B cell (primary cell): ENCODE data around the gene ANKRD66. TPM values are rescaled to one million over a fixed set of nuclear protein-coding genes. Genes with fewer than 3 reads are reported as not detected.

Experiments used
- ATAC-seq: fragments of 200-7000 bp; cut with Tn5 transposase; one replicate; pipeline ENCODE4 v1.10.0; 2021; ENCODE audit warnings: low read depth, mild to moderate bottlenecking, moderate number of reproducible peaks, moderate library complexity
- CTCF ChIA-PET: fragments of 350-600 bp; sonication (Branson Sonifier 250); formaldehyde crosslinking; loops from one replicate; lab custom pipeline; 2021; ENCODE audit warnings: antibody characterized with exemption, inconsistent platforms; lab: Charles Lee
- POLR2A ChIA-PET: fragments of 350-600 bp; sonication (Branson Sonifier 250); formaldehyde crosslinking; loops from one replicate; lab custom pipeline; 2021; ENCODE audit warnings: antibody characterized with exemption; lab: Charles Lee
- DNase-seq: peaks from one replicate; pipeline ENCODE4 v3.0.0; 2013
- H2AFZ ChIP-seq: 2 replicates; pipeline ENCODE4 v1.6.1; 2012; ENCODE audit warnings: mild to moderate bottlenecking, low read depth, low read length; ENCODE audit not compliant: insufficient read depth, poor library complexity, severe bottlenecking
- H3K27ac ChIP-seq, 2 donors: 1 replicate in 1 of 2; 2 replicates in 1 of 2; pipeline ENCODE4 v1.5.1; 2012 to 2013; ENCODE audit warnings: low read length in 2 of 2, mild to moderate bottlenecking in 2 of 2, moderate library complexity in 1 of 2
- H3K27me3 ChIP-seq, 4 experiments: fragments of 200-600 bp in 1 of 4; sonication (generic) in 1 of 4; replicated peaks in 1 of 4; 1 replicate in 2 of 4; 2 replicates in 2 of 4; pipeline versions ENCODE4 v1.6.1 to v1.7.0; 2013 to 2016; ENCODE audit warnings: low read length in 3 of 4, mild to moderate bottlenecking in 2 of 4, mixed read lengths in 1 of 4, moderate library complexity in 1 of 4; ENCODE audit not compliant: insufficient read depth in 4 of 4, control insufficient read depth in 3 of 4; ENCODE audit errors: control extremely low read depth in 1 of 4
- H3K36me3 ChIP-seq, 2 experiments: replicated peaks in 1 of 2; 1 replicate in 1 of 2; 2 replicates in 1 of 2; pipeline versions ENCODE4 v1.6.1 to v1.7.1; 2013; ENCODE audit warnings: low read length in 1 of 2; ENCODE audit not compliant: insufficient read depth in 2 of 2, control insufficient read depth in 1 of 2; ENCODE audit errors: control extremely low read depth in 1 of 2, extremely low read depth in 1 of 2
- H3K4me1 ChIP-seq, 2 donors: fragments of 200-600 bp in 1 of 2; sonication (generic) in 1 of 2; 1 replicate in 1 of 2; 2 replicates in 1 of 2; pipeline versions ENCODE4 v1.5.1 to v1.6.1; 2013 to 2017; ENCODE audit warnings: low read length in 2 of 2; ENCODE audit not compliant: control insufficient read depth in 2 of 2, insufficient read depth in 2 of 2
- H3K4me2 ChIP-seq: replicated peaks from 2 replicates; pipeline ENCODE3; 2012; ENCODE audit warnings: mild to moderate bottlenecking, low read depth, low read length; ENCODE audit not compliant: poor library complexity, severe bottlenecking
- H3K4me3 ChIP-seq, 5 experiments: fragments of 200-600 bp in 1 of 5; sonication (generic) in 1 of 5; 1 replicate in 3 of 5; 2 replicates in 2 of 5; pipeline versions ENCODE4 v1.5.1 to v1.7.0; 2011 to 2016; ENCODE audit warnings: low read length in 4 of 5, mild to moderate bottlenecking in 4 of 5, low read depth in 2 of 5, control low read depth in 1 of 5, moderate library complexity in 1 of 5; ENCODE audit not compliant: insufficient read depth in 1 of 5; ENCODE audit errors: control extremely low read depth in 1 of 5, extremely low read depth in 1 of 5
- H3K79me2 ChIP-seq: fragments of 200-600 bp; sonication (generic); one replicate; pipeline ENCODE4 v1.6.0; 2016; ENCODE audit warnings: low read length; ENCODE audit not compliant: control insufficient read depth, insufficient read depth
- H3K9ac ChIP-seq: fragments of 200-600 bp; sonication (generic); 2 replicates; pipeline ENCODE4 v1.6.1; 2017; ENCODE audit warnings: mild to moderate bottlenecking, low read length, moderate library complexity
- H3K9me3 ChIP-seq, 3 donors: one replicate each; pipeline versions ENCODE4 v1.6.1 to v1.7.1; 2013; ENCODE audit warnings: low read length in 2 of 3; ENCODE audit not compliant: control insufficient read depth in 2 of 3, insufficient read depth in 1 of 3; ENCODE audit errors: control extremely low read depth in 1 of 3
- H4K20me1 ChIP-seq: 2 replicates; pipeline ENCODE4 v1.6.0; 2012; ENCODE audit warnings: mild to moderate bottlenecking, low read length; ENCODE audit not compliant: insufficient read depth, control insufficient read depth, poor library complexity, severe bottlenecking
- H3K27ac Mint-ChIP-seq: one replicate; pipeline ENCODE4 v1.8.0; 2021; ENCODE audit warnings: mixed read lengths
- H3K27me3 Mint-ChIP-seq: one replicate; pipeline ENCODE4 v1.8.0; 2021; ENCODE audit warnings: mixed read lengths
- H3K4me1 Mint-ChIP-seq: one replicate; pipeline ENCODE4 v1.8.0; 2021; ENCODE audit warnings: mixed read lengths
- H3K4me3 Mint-ChIP-seq: one replicate; pipeline ENCODE4 v1.8.0; 2021; ENCODE audit warnings: mixed read lengths
- H3K9me3 Mint-ChIP-seq: one replicate; pipeline ENCODE4 v1.8.0; 2022; ENCODE audit warnings: mixed read lengths; ENCODE audit not compliant: insufficient read depth
- EZH2 ChIP-seq: IDR thresholded peaks from 2 replicates; pipeline ENCODE4 v1.6.1; 2012; ENCODE audit warnings: borderline replicate concordance, low read depth, mild to moderate bottlenecking, moderate library complexity, low read length; ENCODE audit not compliant: insufficient read depth, poor library complexity, severe bottlenecking
- WGBS: methylation state at CpG from one replicate; pipeline ENCODE4 v1.1.5; 2013; ENCODE audit warnings: missing lambda C conversion rate; ENCODE audit not compliant: insufficient coverage; 5-methylcytosine and 5-hydroxymethylcytosine counted together
- intact Hi-C: fragments of 100-400 bp; cut with micrococcal nuclease; formaldehyde crosslinking; loops from one replicate; pipeline ENCODE4 v1.10.0; 2022
- polyA plus RNA-seq: library from polyadenylated mRNA; depleted of rRNA; stranded (reverse); fragments of >200 nt; gene quantifications from 2 replicates; pipeline ENCODE4 v1.2.3, GENCODE V29; 2012
- total RNA-seq, 2 donors: library from RNA; stranded (reverse); fragments of 120-200 nt in 1 of 2; gene quantifications; 1 replicate in 1 of 2; 2 replicates in 1 of 2; pipeline versions ENCODE4 v1.2.3 to v1.2.4, GENCODE V29; 2013 to 2022
- TF ChIP-seq, protein P1 (sequence below): fragments of 200-600 bp; IDR thresholded peaks from one replicate; pipeline ENCODE4 v1.8.0; 2022; ENCODE audit warnings: antibody characterized with exemption, mild to moderate bottlenecking

ANKRD66 gene
- total and polyA plus RNA-seq, 2 donors (not counting 1 experiment from before 2014, with no cell fraction given), result not detected

DNA sequence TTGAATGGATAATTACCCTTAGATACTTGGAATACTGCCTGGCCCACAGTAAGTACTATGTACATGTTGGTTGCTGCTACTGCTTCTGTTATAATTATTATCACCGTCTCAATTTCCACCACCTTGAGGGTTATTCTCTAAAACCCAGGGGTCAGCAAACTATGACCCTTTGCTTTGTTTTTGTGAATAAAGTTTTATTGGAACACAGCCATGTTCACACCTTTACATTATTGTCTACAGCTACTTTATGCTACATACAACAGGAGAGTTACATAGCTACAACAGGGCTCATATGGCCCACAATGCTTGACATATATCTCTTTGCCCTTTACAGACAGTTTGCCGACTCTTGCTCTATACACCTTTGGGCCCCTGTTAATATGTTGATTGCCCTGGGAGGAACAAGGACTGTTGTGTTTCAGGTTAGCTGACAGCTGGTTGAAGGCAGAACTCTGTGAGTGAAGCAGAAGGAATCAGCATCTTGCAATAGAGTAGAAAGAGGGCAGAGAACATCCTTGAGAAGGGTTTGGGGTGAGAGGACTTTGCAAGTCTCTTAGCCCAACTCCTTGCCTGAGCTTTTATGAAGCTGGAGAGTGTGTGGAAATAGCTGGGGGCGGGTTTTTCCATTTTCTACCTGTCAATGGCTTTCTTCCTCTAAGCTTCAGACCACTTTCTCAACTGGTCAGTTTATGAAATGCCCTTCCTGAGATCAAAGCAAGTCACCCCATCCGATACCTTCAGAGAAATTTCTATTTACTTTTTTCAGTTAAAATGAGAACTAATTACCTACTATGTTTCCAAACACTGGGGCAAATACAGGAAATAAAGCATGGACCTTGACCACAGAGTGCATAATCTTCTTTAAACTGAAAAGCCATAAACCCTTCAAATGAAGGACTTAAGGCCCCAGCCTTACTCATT, 43.0 kb downstream of the ANKRD66 start:
- Histone ChIP-seq H3K9me3 (no peaks in the 10 kb centered on the region), H3K4me2 (no peak overlapping the region), H4K20me1 (no peaks in the 10 kb centered on the region), H3K36me3 (no peaks in the 10 kb centered on the region), H3K9ac (no peak overlapping the region), H3K79me2 (no peaks in the 10 kb centered on the region), H3K4me1 (no peaks in the 10 kb centered on the region), H3K27me3 (no peaks in the 10 kb centered on the region), H2AFZ (no peak overlapping the region), H3K27ac (no peak overlapping the region), H3K4me3 (no peak overlapping the region)
- Mint-ChIP-seq H3K4me1 (no peaks in the 10 kb centered on the region), H3K9me3 (no peaks in the 10 kb centered on the region), H3K4me3 (no peak overlapping the region), H3K27ac (no peak overlapping the region), H3K27me3 (peaks cover 10% of the 10 kb centered on the region)
- ATAC-seq (no peak), DNase-seq (no peak)
- WGBS, result no CpG with 5 or more reads among the region's 4 CpGs
- TF ChIP-seq EZH2, result no peak
- TF ChIP-seq, protein P1, sequence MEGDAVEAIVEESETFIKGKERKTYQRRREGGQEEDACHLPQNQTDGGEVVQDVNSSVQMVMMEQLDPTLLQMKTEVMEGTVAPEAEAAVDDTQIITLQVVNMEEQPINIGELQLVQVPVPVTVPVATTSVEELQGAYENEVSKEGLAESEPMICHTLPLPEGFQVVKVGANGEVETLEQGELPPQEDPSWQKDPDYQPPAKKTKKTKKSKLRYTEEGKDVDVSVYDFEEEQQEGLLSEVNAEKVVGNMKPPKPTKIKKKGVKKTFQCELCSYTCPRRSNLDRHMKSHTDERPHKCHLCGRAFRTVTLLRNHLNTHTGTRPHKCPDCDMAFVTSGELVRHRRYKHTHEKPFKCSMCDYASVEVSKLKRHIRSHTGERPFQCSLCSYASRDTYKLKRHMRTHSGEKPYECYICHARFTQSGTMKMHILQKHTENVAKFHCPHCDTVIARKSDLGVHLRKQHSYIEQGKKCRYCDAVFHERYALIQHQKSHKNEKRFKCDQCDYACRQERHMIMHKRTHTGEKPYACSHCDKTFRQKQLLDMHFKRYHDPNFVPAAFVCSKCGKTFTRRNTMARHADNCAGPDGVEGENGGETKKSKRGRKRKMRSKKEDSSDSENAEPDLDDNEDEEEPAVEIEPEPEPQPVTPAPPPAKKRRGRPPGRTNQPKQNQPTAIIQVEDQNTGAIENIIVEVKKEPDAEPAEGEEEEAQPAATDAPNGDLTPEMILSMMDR, result no peak
- intact Hi-C loops, result no loop called here
- ChIA-PET POLR2A (no interaction called here), CTCF (no interaction called here)

DNA sequence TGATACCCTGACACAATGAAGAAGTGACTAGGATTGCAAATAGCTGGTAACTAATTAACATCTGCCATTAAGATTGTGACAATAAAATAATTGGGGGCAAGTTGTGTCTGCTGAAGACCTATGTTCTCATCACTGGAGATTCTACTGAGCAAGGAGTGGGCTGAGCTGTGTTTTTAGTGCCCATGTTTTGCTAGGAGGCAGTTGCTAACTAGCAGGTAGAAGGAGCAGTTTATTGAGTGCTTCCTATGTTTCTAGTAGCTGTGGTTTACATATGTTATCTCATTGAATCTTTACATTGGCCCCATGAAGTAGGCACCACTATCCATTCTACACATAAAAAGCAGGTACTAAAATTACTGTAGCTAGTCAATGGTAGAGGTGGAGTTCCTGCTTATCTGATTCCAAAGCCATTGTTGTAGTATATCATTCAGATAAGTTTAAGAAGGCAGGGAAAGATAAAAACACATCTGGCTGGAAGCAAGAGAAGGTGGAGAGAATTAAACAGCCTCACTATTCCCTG, 43.7 kb downstream of the ANKRD66 start:
- peaks cover 8% of the 10 kb centered on the region for H3K27me3 Mint-ChIP-seq
- no peak overlapping the region for H3K4me2 ChIP-seq
- intact Hi-C loops, result no loop called here
- no peak for TF ChIP-seq EZH2
- TF ChIP-seq, protein P1, result no peak
- no peaks in the 10 kb centered on the region for H3K9me3 ChIP-seq
- no peak overlapping the region for H3K4me3 ChIP-seq
- no peak overlapping the region for H2AFZ ChIP-seq
- no peak overlapping the region for H3K27ac ChIP-seq
- H4K20me1 ChIP-seq, result no peaks in the 10 kb centered on the region
- H3K27me3 ChIP-seq, result no peaks in the 10 kb centered on the region
- H3K27ac Mint-ChIP-seq, result no peak overlapping the region
- H3K4me3 Mint-ChIP-seq, result no peak overlapping the region
- ATAC-seq (no peak), DNase-seq (no peak)
- CTCF ChIA-PET, result no interaction called here
- H3K4me1 ChIP-seq, result no peaks in the 10 kb centered on the region
- H3K9me3 Mint-ChIP-seq, result no peaks in the 10 kb centered on the region
- H3K9ac ChIP-seq, result no peak overlapping the region
- POLR2A ChIA-PET, result no interaction called here
- H3K36me3 ChIP-seq, result no peaks in the 10 kb centered on the region
- H3K4me1 Mint-ChIP-seq, result no peaks in the 10 kb centered on the region
- no peaks in the 10 kb centered on the region for H3K79me2 ChIP-seq
